Breast epithelium (tissue), 4 donors: ENCODE results near the gene IL1RAPL2. TPM values are rescaled to one million over a fixed set of nuclear protein-coding genes. Genes with fewer than 3 reads are reported as not detected.

Experiments used
- DNase-seq, 2 donors: peaks; one replicate each; pipeline ENCODE4 v3.0.0-alpha.2; 2019; ENCODE audit warnings: low spot score in 2 of 2
- H3K27ac ChIP-seq, 2 donors: fragments of 200-600 bp; sonication (generic) in 1 of 2; one replicate each; pipeline ENCODE4 v1.5.1; 2016 to 2019; ENCODE audit warnings: mild to moderate bottlenecking in 1 of 2
- H3K27me3 ChIP-seq, 2 donors: fragments of 200-600 bp; sonication (generic) in 1 of 2; one replicate each; pipeline versions ENCODE4 v1.5.1 to v1.6.0; 2017 to 2019; ENCODE audit warnings: control low read depth in 1 of 2, mild to moderate bottlenecking in 1 of 2
- H3K36me3 ChIP-seq: fragments of 200-600 bp; one replicate; pipeline ENCODE4 v1.5.1; 2019
- H3K4me1 ChIP-seq, 2 donors: fragments of 200-600 bp; sonication (generic); one replicate each; pipeline ENCODE4 v1.5.1; 2016 to 2019; ENCODE audit warnings: control low read depth in 1 of 2
- H3K4me3 ChIP-seq, 3 donors: fragments of 200-600 bp; sonication (generic); 1 replicate in 2 of 3; 2 replicates in 1 of 3; pipeline ENCODE4 v1.5.1; 2016 to 2019; ENCODE audit warnings: mild to moderate bottlenecking in 3 of 3, moderate library complexity in 2 of 3
- H3K9me3 ChIP-seq, 2 donors: fragments of 200-600 bp; sonication (generic) in 1 of 2; one replicate each; pipeline ENCODE4 v1.5.1; 2016 to 2019; ENCODE audit warnings: control low read depth in 1 of 2
- POLR2A ChIP-seq: fragments of 450-650 bp; IDR thresholded peaks from one replicate; pipeline ENCODE4 v1.6.1; 2016; ENCODE audit warnings: antibody characterized with exemption, mild to moderate bottlenecking, moderate library complexity
- POLR2AphosphoS5 ChIP-seq, 3 donors: sonication (generic); formaldehyde crosslinking; IDR thresholded peaks; one replicate each; pipeline ENCODE4 v1.6.1; 2017; ENCODE audit warnings: antibody characterized with exemption in 3 of 3
- intact Hi-C: fragments of 100-400 bp; cut with DNase I; formaldehyde crosslinking; loops from one replicate; pipeline ENCODE4 v1.15.1; 2023; ENCODE audit warnings: low total_unique reads
- total RNA-seq, 3 donors: library from RNA; depleted of rRNA; stranded (reverse); fragments of >200 nt; gene quantifications; one replicate each; pipeline ENCODE4 v1.1.0, GENCODE V29; 2016
- TF ChIP-seq, protein P1 (sequence below), 3 donors: fragments of 450-650 bp; IDR thresholded peaks; one replicate each; pipeline ENCODE4 v1.5.1; 2016 to 2017; ENCODE audit warnings: antibody characterized with exemption in 3 of 3, mild to moderate bottlenecking in 3 of 3, moderate library complexity in 3 of 3

IL1RAPL2 gene
- total RNA-seq, 3 donors from 2014 or later, result 0.44 to 0.66 TPM; not detected in 1

DNA sequence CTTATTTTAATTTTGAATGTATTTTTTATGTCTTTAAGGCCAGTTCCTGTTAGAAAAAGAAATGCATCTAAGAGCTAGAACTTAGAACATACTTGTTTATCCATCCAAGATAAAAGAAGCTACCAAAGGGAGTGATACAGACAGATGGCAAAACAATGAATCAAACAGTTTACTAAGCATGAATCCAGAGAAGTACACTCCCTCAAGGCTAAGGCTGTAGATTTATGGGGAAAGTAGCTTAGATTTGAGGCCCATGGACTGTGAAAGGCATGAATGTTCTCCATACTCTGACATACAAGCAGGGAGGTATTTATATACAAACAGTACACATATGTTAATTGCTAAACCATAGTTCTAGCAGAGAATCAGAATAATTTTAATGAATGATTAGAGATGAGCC, 1001.1 kb downstream of the IL1RAPL2 start:
- Histone ChIP-seq H3K27me3 (peaks cover 0 to 42% of the 10 kb centered on the region in 2 donors), H3K4me3 (no peak overlapping the region), H3K27ac (no peak overlapping the region), H3K9me3 (no peaks in the 10 kb centered on the region), H3K4me1 (no peaks in the 10 kb centered on the region), H3K36me3 (no peaks in the 10 kb centered on the region)
- TF ChIP-seq POLR2A (no peak), POLR2AphosphoS5 (IDR thresholded peaks at IDR 0.05) (no peak)
- TF ChIP-seq, protein P1, sequence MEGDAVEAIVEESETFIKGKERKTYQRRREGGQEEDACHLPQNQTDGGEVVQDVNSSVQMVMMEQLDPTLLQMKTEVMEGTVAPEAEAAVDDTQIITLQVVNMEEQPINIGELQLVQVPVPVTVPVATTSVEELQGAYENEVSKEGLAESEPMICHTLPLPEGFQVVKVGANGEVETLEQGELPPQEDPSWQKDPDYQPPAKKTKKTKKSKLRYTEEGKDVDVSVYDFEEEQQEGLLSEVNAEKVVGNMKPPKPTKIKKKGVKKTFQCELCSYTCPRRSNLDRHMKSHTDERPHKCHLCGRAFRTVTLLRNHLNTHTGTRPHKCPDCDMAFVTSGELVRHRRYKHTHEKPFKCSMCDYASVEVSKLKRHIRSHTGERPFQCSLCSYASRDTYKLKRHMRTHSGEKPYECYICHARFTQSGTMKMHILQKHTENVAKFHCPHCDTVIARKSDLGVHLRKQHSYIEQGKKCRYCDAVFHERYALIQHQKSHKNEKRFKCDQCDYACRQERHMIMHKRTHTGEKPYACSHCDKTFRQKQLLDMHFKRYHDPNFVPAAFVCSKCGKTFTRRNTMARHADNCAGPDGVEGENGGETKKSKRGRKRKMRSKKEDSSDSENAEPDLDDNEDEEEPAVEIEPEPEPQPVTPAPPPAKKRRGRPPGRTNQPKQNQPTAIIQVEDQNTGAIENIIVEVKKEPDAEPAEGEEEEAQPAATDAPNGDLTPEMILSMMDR (IDR thresholded peaks at IDR 0.05), result no peak
- DNase-seq, result no peak
- intact Hi-C loops, result no loop called here

DNA sequence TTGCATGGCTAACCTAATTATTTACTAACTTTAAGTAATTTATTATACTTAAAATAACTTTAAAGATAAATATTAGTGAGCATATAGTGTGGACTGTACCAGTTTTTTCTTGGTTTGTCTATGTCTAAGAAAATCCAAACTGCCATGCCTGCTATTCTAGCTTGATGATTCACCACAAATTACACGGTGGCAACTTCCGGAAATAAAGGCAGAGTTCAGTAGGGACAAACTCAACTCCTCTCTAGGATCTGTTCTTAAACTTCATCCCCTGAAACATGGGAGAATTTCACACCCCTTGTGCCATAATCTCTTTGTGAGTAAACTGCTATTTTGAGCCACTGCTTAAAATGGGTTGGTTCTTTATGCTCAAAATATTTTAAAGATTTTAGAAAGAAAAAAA, 1042.7 kb downstream of the IL1RAPL2 start:
- TF ChIP-seq POLR2AphosphoS5 (IDR thresholded peaks at IDR 0.05) (no peak), POLR2A (no peak)
- TF ChIP-seq, protein P1 (IDR thresholded peaks at IDR 0.05), result no peak
- intact Hi-C loops, result no loop called here
- no peaks in the 10 kb centered on the region for H3K9me3 ChIP-seq

DNA sequence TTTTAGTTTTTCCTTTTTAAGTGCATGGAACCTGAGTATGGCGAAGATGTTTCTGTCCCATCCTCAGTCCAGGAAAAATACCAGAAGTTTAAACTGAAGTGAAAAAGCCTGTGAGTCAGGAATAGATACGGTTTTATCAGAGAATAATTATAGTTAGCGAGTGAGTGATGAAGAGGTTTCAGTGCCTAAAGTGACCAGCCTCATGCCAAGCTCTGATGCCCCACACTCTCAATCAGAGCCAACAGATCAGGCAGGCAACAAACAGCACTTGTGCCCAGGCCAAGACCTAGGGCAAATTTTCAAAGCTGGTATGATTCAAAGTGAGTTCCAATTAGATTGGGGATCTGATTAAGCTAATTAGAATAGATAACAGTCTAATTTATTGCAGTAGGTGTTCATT, 1043.5 kb downstream of the IL1RAPL2 start:
- Histone ChIP-seq H3K4me3 (no peak overlapping the region), H3K4me1 (no peaks in the 10 kb centered on the region), H3K36me3 (no peaks in the 10 kb centered on the region), H3K27ac (no peak overlapping the region), H3K9me3 (no peaks in the 10 kb centered on the region), H3K27me3 (peaks cover 0 to 28% of the 10 kb centered on the region in 2 donors)
- DNase-seq, result no peak
- TF ChIP-seq POLR2AphosphoS5 (IDR thresholded peaks at IDR 0.05) (no peak), POLR2A (no peak)
- TF ChIP-seq, protein P1 (IDR thresholded peaks at IDR 0.05), result no peak
- intact Hi-C loops, result no loop called here

More for the DNA sequence above, 1042.7 kb downstream of the IL1RAPL2 start:
- Histone ChIP-seq H3K4me3 (no peak overlapping the region), H3K4me1 (no peaks in the 10 kb centered on the region), H3K36me3 (no peaks in the 10 kb centered on the region), H3K27me3 (peaks cover 0 to 28% of the 10 kb centered on the region in 2 donors), H3K27ac (no peak overlapping the region)
- no peak for DNase-seq

DNA sequence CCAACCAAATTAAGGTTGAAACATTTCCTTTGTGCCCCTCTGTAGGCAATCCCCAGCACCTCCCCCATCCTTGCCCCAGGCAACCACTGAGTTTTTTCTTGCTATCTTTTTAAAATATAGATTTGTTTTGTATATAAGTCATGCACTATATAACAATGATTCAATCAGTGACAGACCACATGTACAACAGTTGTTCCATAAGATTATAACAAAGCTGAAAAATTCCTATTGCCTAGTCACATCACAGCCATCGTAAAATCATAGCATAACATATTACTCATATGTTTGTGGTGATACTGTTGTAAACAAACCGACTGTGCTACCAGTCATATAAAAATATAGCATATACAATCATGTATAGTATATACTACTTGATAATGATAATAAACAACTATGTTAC, 1044.4 kb downstream of the IL1RAPL2 start:
- DNase-seq, result no peak
- intact Hi-C loops, result no loop called here
- no peaks in the 10 kb centered on the region for H3K9me3 ChIP-seq
- TF ChIP-seq, protein P1 (IDR thresholded peaks at IDR 0.05), result no peak
- TF ChIP-seq POLR2AphosphoS5 (IDR thresholded peaks at IDR 0.05), result no peak
- no peak for TF ChIP-seq POLR2A
- no peak overlapping the region for H3K27ac ChIP-seq
- H3K36me3 ChIP-seq, result no peaks in the 10 kb centered on the region
- H3K27me3 ChIP-seq, result peaks cover 0 to 31% of the 10 kb centered on the region in 2 donors
- no peak overlapping the region for H3K4me3 ChIP-seq
- no peaks in the 10 kb centered on the region for H3K4me1 ChIP-seq

DNA sequence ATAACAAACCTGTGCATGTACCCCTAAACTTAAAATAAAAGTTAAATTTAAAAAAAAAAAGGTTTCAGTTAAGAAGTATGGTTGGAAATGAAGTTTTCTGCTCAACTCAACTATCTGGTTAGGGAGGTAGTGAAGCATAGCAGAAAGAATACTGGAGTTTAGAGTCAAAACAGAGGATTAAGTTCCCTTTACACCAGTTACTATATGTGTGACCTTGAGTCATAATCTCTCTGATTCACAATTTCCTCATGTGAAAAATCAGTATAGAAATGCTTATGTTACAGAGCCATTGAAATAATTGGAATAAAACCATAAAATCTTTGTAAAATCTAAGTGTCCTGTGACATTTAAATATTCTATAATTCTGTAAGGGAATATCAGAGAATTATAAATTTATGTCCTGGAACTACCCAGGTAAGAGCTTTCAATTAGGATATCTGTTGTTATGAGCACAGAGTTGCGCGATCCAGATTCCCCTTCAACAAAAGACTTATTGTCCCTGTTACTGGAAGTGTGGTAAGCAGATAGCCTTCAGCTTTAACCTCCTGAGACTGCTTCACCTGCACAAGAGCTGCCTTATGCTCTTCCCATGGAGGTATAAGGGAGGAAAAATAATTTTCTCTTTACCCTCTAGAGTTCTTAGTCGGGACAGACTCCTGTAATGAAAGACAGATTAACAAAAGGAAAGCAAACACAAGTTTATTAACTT, 1052.5 kb downstream of the IL1RAPL2 start:
- Histone ChIP-seq H3K36me3 (no peaks in the 10 kb centered on the region), H3K4me1 (no peaks in the 10 kb centered on the region), H3K4me3 (no peak overlapping the region), H3K27ac (peak overlapping the region in 1 of 2 donors; percentile 22), H3K9me3 (no peaks in the 10 kb centered on the region), H3K27me3 (peaks cover 0 to 16% of the 10 kb centered on the region in 2 donors)
- TF ChIP-seq, protein P1 (IDR thresholded peaks at IDR 0.05), result no peak
- TF ChIP-seq POLR2A (no peak), POLR2AphosphoS5 (IDR thresholded peaks at IDR 0.05) (no peak)
- DNase-seq, result peak in 1 of 2 donors; percentile 23
- intact Hi-C loops, result no loop called here
